ENCODE measurements around the gene PAX6.

Gene PAX6

DNA sequence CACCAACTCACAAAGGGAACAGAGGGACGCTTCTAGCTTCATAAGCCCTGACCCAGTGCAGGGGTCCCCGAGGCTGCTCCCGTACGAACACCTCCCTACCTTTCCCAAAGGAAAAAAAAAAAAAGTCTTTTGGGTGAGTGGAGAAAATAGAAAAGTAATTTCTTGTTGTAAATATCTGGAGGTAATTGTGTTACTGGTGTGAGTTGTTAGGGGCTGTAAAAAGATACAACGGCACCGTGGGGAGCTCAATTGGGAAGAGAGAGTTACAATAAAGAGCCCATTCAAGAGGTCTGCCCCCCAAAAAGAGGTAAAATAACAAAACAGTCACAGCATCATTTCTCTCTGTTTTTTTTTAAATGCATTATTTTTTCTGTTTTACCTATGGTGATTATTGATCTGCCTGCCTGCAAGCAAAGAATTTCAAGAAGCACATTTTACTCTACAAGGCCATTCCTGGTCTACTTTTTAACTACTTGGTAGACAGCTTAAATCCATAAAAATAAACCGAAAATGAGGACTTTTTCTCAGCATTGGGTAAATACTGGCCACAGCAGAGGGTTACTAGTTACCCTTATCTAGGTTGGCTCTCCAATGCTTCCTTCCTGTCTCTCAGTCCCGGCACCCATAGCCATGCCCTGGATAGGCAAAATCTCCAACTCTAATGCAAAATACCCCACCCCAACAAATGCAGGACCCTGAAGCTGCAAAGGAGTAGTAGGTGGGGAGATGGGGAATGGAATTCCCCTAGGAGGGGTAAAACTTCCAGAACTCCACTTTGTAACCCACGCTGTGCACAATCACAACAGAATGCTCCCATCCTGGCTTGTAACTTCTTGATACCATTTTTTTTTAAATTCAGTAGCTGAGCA, 3.1 kb downstream of the PAX6 start (continued):
- TF ChIP-seq CSRNP3 (CRISPR knock-in tag; IDR thresholded peaks at IDR 0.05) (no peak), OSR1 (CRISPR knock-in tag; IDR thresholded peaks at IDR 0.05) (no peak), PPARA (CRISPR knock-in tag; IDR thresholded peaks at IDR 0.05; ENCODE audit: borderline replicate concordance) (no peak), RARB (CRISPR knock-in tag; IDR thresholded peaks at IDR 0.05) (no peak), ZNF70 (CRISPR knock-in tag; IDR thresholded peaks at IDR 0.05) (no peak)

- no peak for ATAC-seq
- TF ChIP-seq CSDC2 (CRISPR knock-in tag; IDR thresholded peaks at IDR 0.05) (no peak), OSR1 (CRISPR knock-in tag; IDR thresholded peaks at IDR 0.05) (no peak), ZNF70 (CRISPR knock-in tag; IDR thresholded peaks at IDR 0.05) (no peak), ARNTL (CRISPR knock-in tag; IDR thresholded peaks at IDR 0.05; ENCODE audit: borderline replicate concordance, low read depth) (no peak), ZFP3 (CRISPR knock-in tag; IDR thresholded peaks at IDR 0.05) (no peak), ESRRG (CRISPR knock-in tag; IDR thresholded peaks at IDR 0.05) (no peak), BACH2 (CRISPR knock-in tag; IDR thresholded peaks at IDR 0.05; ENCODE audit: borderline replicate concordance) (no peak), ZNF8 (CRISPR knock-in tag; IDR thresholded peaks at IDR 0.05) (no peak), ISL1 (CRISPR knock-in tag; IDR thresholded peaks at IDR 0.05) (no peak), ZNF565 (CRISPR knock-in tag; conservative IDR thresholded peaks at IDR 0.05; ENCODE audit: low read depth) (no peak), TCF4 (CRISPR knock-in tag; IDR thresholded peaks at IDR 0.05; ENCODE audit: borderline replicate concordance) (no peak), PPARA (CRISPR knock-in tag; IDR thresholded peaks at IDR 0.05; ENCODE audit: borderline replicate concordance) (no peak), ZFP30 (CRISPR knock-in tag; IDR thresholded peaks at IDR 0.05) (no peak), SNAI2 (CRISPR knock-in tag; IDR thresholded peaks at IDR 0.05) (no peak), TOX (CRISPR knock-in tag; IDR thresholded peaks at IDR 0.05; ENCODE audit: borderline replicate concordance) (no peak), GLIS3 (CRISPR knock-in tag; IDR thresholded peaks at IDR 0.05) (no peak), ZC3H10 (CRISPR knock-in tag; IDR thresholded peaks at IDR 0.05) (no peak)
- TF ChIP-seq, protein P1, sequence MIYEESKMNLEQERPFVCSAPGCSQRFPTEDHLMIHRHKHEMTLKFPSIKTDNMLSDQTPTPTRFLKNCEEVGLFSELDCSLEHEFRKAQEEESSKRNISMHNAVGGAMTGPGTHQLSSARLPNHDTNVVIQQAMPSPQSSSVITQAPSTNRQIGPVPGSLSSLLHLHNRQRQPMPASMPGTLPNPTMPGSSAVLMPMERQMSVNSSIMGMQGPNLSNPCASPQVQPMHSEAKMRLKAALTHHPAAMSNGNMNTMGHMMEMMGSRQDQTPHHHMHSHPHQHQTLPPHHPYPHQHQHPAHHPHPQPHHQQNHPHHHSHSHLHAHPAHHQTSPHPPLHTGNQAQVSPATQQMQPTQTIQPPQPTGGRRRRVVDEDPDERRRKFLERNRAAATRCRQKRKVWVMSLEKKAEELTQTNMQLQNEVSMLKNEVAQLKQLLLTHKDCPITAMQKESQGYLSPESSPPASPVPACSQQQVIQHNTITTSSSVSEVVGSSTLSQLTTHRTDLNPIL (CRISPR knock-in tag; IDR thresholded peaks at IDR 0.05; ENCODE audit: low read depth) = no peak
- TF ChIP-seq, protein P2, sequence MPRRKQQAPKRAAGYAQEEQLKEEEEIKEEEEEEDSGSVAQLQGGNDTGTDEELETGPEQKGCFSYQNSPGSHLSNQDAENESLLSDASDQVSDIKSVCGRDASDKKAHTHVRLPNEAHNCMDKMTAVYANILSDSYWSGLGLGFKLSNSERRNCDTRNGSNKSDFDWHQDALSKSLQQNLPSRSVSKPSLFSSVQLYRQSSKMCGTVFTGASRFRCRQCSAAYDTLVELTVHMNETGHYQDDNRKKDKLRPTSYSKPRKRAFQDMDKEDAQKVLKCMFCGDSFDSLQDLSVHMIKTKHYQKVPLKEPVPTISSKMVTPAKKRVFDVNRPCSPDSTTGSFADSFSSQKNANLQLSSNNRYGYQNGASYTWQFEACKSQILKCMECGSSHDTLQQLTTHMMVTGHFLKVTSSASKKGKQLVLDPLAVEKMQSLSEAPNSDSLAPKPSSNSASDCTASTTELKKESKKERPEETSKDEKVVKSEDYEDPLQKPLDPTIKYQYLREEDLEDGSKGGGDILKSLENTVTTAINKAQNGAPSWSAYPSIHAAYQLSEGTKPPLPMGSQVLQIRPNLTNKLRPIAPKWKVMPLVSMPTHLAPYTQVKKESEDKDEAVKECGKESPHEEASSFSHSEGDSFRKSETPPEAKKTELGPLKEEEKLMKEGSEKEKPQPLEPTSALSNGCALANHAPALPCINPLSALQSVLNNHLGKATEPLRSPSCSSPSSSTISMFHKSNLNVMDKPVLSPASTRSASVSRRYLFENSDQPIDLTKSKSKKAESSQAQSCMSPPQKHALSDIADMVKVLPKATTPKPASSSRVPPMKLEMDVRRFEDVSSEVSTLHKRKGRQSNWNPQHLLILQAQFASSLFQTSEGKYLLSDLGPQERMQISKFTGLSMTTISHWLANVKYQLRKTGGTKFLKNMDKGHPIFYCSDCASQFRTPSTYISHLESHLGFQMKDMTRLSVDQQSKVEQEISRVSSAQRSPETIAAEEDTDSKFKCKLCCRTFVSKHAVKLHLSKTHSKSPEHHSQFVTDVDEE (CRISPR knock-in tag; IDR thresholded peaks at IDR 0.05) = no peak
- TF ChIP-seq, protein P3, sequence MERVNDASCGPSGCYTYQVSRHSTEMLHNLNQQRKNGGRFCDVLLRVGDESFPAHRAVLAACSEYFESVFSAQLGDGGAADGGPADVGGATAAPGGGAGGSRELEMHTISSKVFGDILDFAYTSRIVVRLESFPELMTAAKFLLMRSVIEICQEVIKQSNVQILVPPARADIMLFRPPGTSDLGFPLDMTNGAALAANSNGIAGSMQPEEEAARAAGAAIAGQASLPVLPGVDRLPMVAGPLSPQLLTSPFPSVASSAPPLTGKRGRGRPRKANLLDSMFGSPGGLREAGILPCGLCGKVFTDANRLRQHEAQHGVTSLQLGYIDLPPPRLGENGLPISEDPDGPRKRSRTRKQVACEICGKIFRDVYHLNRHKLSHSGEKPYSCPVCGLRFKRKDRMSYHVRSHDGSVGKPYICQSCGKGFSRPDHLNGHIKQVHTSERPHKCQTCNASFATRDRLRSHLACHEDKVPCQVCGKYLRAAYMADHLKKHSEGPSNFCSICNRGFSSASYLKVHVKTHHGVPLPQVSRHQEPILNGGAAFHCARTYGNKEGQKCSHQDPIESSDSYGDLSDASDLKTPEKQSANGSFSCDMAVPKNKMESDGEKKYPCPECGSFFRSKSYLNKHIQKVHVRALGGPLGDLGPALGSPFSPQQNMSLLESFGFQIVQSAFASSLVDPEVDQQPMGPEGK (CRISPR knock-in tag; IDR thresholded peaks at IDR 0.05; ENCODE audit: borderline replicate concordance) = no peak
Observed at GRCh38 chr11:31806928-31807798, 4.0 kb downstream of the PAX6 start.
